B cell (primary cell): Measurements from ENCODE around the gene NCEH1. TPM values are rescaled to one million over a fixed set of nuclear protein-coding genes. Genes with fewer than 3 reads are reported as not detected.

Source experiments
- ATAC-seq: fragments of 200-7000 bp; cut with Tn5 transposase; one replicate; pipeline ENCODE4 v1.10.0; 2021; ENCODE audit warnings: low read depth, mild to moderate bottlenecking, moderate number of reproducible peaks, moderate library complexity
- CTCF ChIA-PET: fragments of 350-600 bp; sonication (Branson Sonifier 250); formaldehyde crosslinking; loops from one replicate; lab custom pipeline; 2021; ENCODE audit warnings: antibody characterized with exemption, inconsistent platforms; lab: Charles Lee
- POLR2A ChIA-PET: fragments of 350-600 bp; sonication (Branson Sonifier 250); formaldehyde crosslinking; loops from one replicate; lab custom pipeline; 2021; ENCODE audit warnings: antibody characterized with exemption; lab: Charles Lee
- DNase-seq: peaks from one replicate; pipeline ENCODE4 v3.0.0; 2013
- H2AFZ ChIP-seq: 2 replicates; pipeline ENCODE4 v1.6.1; 2012; ENCODE audit warnings: mild to moderate bottlenecking, low read depth, low read length; ENCODE audit not compliant: insufficient read depth, poor library complexity, severe bottlenecking
- H3K27ac ChIP-seq, 2 donors: 1 replicate in 1 of 2; 2 replicates in 1 of 2; pipeline ENCODE4 v1.5.1; 2012 to 2013; ENCODE audit warnings: low read length in 2 of 2, mild to moderate bottlenecking in 2 of 2, moderate library complexity in 1 of 2
- H3K27me3 ChIP-seq, 4 experiments: fragments of 200-600 bp in 1 of 4; sonication (generic) in 1 of 4; replicated peaks in 1 of 4; 1 replicate in 2 of 4; 2 replicates in 2 of 4; pipeline versions ENCODE4 v1.6.1 to v1.7.0; 2013 to 2016; ENCODE audit warnings: low read length in 3 of 4, mild to moderate bottlenecking in 2 of 4, mixed read lengths in 1 of 4, moderate library complexity in 1 of 4; ENCODE audit not compliant: insufficient read depth in 4 of 4, control insufficient read depth in 3 of 4; ENCODE audit errors: control extremely low read depth in 1 of 4
- H3K36me3 ChIP-seq, 2 experiments: replicated peaks in 1 of 2; 1 replicate in 1 of 2; 2 replicates in 1 of 2; pipeline versions ENCODE4 v1.6.1 to v1.7.1; 2013; ENCODE audit warnings: low read length in 1 of 2; ENCODE audit not compliant: insufficient read depth in 2 of 2, control insufficient read depth in 1 of 2; ENCODE audit errors: control extremely low read depth in 1 of 2, extremely low read depth in 1 of 2
- H3K4me1 ChIP-seq, 2 donors: fragments of 200-600 bp in 1 of 2; sonication (generic) in 1 of 2; 1 replicate in 1 of 2; 2 replicates in 1 of 2; pipeline versions ENCODE4 v1.5.1 to v1.6.1; 2013 to 2017; ENCODE audit warnings: low read length in 2 of 2; ENCODE audit not compliant: control insufficient read depth in 2 of 2, insufficient read depth in 2 of 2
- H3K4me2 ChIP-seq: replicated peaks from 2 replicates; pipeline ENCODE3; 2012; ENCODE audit warnings: mild to moderate bottlenecking, low read depth, low read length; ENCODE audit not compliant: poor library complexity, severe bottlenecking
- H3K4me3 ChIP-seq, 5 experiments: fragments of 200-600 bp in 1 of 5; sonication (generic) in 1 of 5; 1 replicate in 3 of 5; 2 replicates in 2 of 5; pipeline versions ENCODE4 v1.5.1 to v1.7.0; 2011 to 2016; ENCODE audit warnings: low read length in 4 of 5, mild to moderate bottlenecking in 4 of 5, low read depth in 2 of 5, control low read depth in 1 of 5, moderate library complexity in 1 of 5; ENCODE audit not compliant: insufficient read depth in 1 of 5; ENCODE audit errors: control extremely low read depth in 1 of 5, extremely low read depth in 1 of 5
- H3K79me2 ChIP-seq: fragments of 200-600 bp; sonication (generic); one replicate; pipeline ENCODE4 v1.6.0; 2016; ENCODE audit warnings: low read length; ENCODE audit not compliant: control insufficient read depth, insufficient read depth
- H3K9ac ChIP-seq: fragments of 200-600 bp; sonication (generic); 2 replicates; pipeline ENCODE4 v1.6.1; 2017; ENCODE audit warnings: mild to moderate bottlenecking, low read length, moderate library complexity
- H3K9me3 ChIP-seq, 3 donors: one replicate each; pipeline versions ENCODE4 v1.6.1 to v1.7.1; 2013; ENCODE audit warnings: low read length in 2 of 3; ENCODE audit not compliant: control insufficient read depth in 2 of 3, insufficient read depth in 1 of 3; ENCODE audit errors: control extremely low read depth in 1 of 3
- H4K20me1 ChIP-seq: 2 replicates; pipeline ENCODE4 v1.6.0; 2012; ENCODE audit warnings: mild to moderate bottlenecking, low read length; ENCODE audit not compliant: insufficient read depth, control insufficient read depth, poor library complexity, severe bottlenecking
- H3K27ac Mint-ChIP-seq: one replicate; pipeline ENCODE4 v1.8.0; 2021; ENCODE audit warnings: mixed read lengths
- H3K27me3 Mint-ChIP-seq: one replicate; pipeline ENCODE4 v1.8.0; 2021; ENCODE audit warnings: mixed read lengths
- H3K4me1 Mint-ChIP-seq: one replicate; pipeline ENCODE4 v1.8.0; 2021; ENCODE audit warnings: mixed read lengths
- H3K4me3 Mint-ChIP-seq: one replicate; pipeline ENCODE4 v1.8.0; 2021; ENCODE audit warnings: mixed read lengths
- H3K9me3 Mint-ChIP-seq: one replicate; pipeline ENCODE4 v1.8.0; 2022; ENCODE audit warnings: mixed read lengths; ENCODE audit not compliant: insufficient read depth
- EZH2 ChIP-seq: IDR thresholded peaks from 2 replicates; pipeline ENCODE4 v1.6.1; 2012; ENCODE audit warnings: borderline replicate concordance, low read depth, mild to moderate bottlenecking, moderate library complexity, low read length; ENCODE audit not compliant: insufficient read depth, poor library complexity, severe bottlenecking
- WGBS: methylation state at CpG from one replicate; pipeline ENCODE4 v1.1.5; 2013; ENCODE audit warnings: missing lambda C conversion rate; ENCODE audit not compliant: insufficient coverage; 5-methylcytosine and 5-hydroxymethylcytosine counted together
- intact Hi-C: fragments of 100-400 bp; cut with micrococcal nuclease; formaldehyde crosslinking; loops from one replicate; pipeline ENCODE4 v1.10.0; 2022
- polyA plus RNA-seq: library from polyadenylated mRNA; depleted of rRNA; stranded (reverse); fragments of >200 nt; gene quantifications from 2 replicates; pipeline ENCODE4 v1.2.3, GENCODE V29; 2012
- total RNA-seq, 2 donors: library from RNA; stranded (reverse); fragments of 120-200 nt in 1 of 2; gene quantifications; 1 replicate in 1 of 2; 2 replicates in 1 of 2; pipeline versions ENCODE4 v1.2.3 to v1.2.4, GENCODE V29; 2013 to 2022
- TF ChIP-seq, protein P1 (sequence below): fragments of 200-600 bp; IDR thresholded peaks from one replicate; pipeline ENCODE4 v1.8.0; 2022; ENCODE audit warnings: antibody characterized with exemption, mild to moderate bottlenecking

The NCEH1 gene
- total and polyA plus RNA-seq, 2 donors (not counting 1 experiment from before 2014, with no cell fraction given), result 3.4 to 8.6 TPM

DNA sequence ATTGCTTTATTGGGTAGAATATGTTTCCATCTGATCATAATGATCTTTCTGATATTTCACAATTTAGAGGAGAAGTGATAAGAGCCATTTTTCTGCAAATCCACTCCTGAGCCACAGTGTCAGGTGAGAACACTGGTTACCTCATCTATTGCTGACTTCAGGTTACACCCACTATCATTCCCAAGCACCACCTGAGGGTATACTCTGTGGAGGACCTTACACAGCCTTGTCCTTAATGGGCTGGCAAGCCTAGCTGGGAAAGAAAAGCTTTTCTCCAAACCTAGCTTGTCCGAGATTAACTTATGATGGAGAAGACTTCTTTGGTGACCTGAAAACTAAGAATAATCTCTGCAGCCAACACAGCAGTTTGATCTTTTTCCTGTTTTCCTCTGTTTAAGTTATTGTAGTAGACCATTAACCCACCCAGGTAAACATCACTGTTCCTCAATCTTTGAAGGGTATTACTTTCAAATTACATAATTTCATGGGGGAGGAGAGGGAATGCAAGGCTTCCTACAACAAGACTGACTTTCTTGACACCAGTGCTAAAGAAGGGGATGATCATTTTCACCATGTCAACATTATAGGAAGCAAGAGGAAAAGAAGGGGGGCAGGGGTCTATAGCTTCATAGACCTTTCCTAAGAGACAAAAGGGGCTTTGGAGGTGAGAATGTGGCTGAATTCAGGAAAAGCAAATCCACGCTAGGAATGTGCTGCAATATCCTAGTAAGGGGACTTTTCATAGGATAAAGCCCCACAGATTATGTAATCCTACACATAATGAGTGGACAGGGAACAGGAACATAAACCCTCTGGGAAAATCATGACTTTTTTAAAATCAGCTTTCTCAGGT is 1.7 kb downstream of the NCEH1 start:
- H3K27me3 Mint-ChIP-seq, result no peaks in the 10 kb centered on the region
- peak overlapping the region; percentile 98 for H3K4me3 Mint-ChIP-seq
- TF ChIP-seq, protein P1, sequence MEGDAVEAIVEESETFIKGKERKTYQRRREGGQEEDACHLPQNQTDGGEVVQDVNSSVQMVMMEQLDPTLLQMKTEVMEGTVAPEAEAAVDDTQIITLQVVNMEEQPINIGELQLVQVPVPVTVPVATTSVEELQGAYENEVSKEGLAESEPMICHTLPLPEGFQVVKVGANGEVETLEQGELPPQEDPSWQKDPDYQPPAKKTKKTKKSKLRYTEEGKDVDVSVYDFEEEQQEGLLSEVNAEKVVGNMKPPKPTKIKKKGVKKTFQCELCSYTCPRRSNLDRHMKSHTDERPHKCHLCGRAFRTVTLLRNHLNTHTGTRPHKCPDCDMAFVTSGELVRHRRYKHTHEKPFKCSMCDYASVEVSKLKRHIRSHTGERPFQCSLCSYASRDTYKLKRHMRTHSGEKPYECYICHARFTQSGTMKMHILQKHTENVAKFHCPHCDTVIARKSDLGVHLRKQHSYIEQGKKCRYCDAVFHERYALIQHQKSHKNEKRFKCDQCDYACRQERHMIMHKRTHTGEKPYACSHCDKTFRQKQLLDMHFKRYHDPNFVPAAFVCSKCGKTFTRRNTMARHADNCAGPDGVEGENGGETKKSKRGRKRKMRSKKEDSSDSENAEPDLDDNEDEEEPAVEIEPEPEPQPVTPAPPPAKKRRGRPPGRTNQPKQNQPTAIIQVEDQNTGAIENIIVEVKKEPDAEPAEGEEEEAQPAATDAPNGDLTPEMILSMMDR, result no peak
- TF ChIP-seq EZH2, result no peak
- ChIA-PET POLR2A (no interaction called here), CTCF (interaction anchor here (1.0 to 1.4 kb wide), 3 partner anchors 36 to 202 kb away, joined by 3 to 5 read pairs (median 4); partner anchors contain the start of gene ECT2)
- Histone ChIP-seq H3K4me2 (peak overlapping the region; percentile 82), H3K27ac (no peak overlapping the region), H3K9me3 (no peaks in the 10 kb centered on the region), H3K4me3 (no peak overlapping the region), H4K20me1 (peaks cover 1% of the 10 kb centered on the region), H2AFZ (no peak overlapping the region), H3K36me3 (no peaks in the 10 kb centered on the region), H3K9ac (peak overlapping the region; percentile 80), H3K4me1 (peaks cover 15 to 23% of the 10 kb centered on the region in 2 donors), H3K79me2 (peaks cover 1% of the 10 kb centered on the region), H3K27me3 (no peaks in the 10 kb centered on the region)
- intact Hi-C loops, result no loop called here
- ATAC-seq (no peak), DNase-seq (no peak)
- H3K27ac Mint-ChIP-seq, result peak overlapping the region; percentile 17
- WGBS, result 80% methylated on average over 1 of the region's 2 CpGs
- H3K4me1 Mint-ChIP-seq, result peaks cover 37% of the 10 kb centered on the region
- no peaks in the 10 kb centered on the region for H3K9me3 Mint-ChIP-seq

DNA sequence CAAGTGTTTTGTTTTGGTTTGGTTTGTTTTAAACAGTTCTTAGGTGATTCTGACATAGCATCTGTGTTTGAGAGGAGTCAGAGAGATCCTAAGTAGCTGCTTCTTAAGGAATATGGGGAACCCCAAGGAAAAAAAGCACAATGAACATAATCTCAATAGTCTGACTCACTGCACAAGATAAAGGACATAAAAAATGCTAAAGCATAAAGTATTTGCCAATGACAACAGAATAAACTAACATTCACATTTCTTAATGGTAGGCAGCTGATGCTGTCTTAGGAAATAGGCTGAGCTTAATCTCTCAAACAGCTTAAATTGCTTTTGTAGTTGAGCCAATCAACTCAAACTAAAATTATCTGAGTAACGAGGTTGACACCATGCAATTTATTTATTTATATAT is 2.9 kb downstream of the NCEH1 start:
- Histone ChIP-seq H3K27ac (no peak overlapping the region), H3K4me3 (no peak overlapping the region), H3K4me2 (no peak overlapping the region), H4K20me1 (peaks cover 9% of the 10 kb centered on the region), H3K79me2 (peaks cover 6% of the 10 kb centered on the region), H3K9ac (no peak overlapping the region), H3K9me3 (no peaks in the 10 kb centered on the region), H3K4me1 (peaks cover 15 to 23% of the 10 kb centered on the region in 2 donors), H3K36me3 (no peaks in the 10 kb centered on the region), H2AFZ (no peak overlapping the region), H3K27me3 (no peaks in the 10 kb centered on the region)
- Mint-ChIP-seq H3K4me1 (peaks cover 42% of the 10 kb centered on the region), H3K9me3 (no peaks in the 10 kb centered on the region), H3K27ac (no peak overlapping the region), H3K4me3 (no peak overlapping the region), H3K27me3 (no peaks in the 10 kb centered on the region)
- ATAC-seq (no peak), DNase-seq (no peak)
- ChIA-PET POLR2A (no interaction called here), CTCF (no interaction called here)
- TF ChIP-seq, protein P1, result no peak
- TF ChIP-seq EZH2, result no peak
- WGBS, result no CpG with 5 or more reads among the region's 1 CpG
- intact Hi-C loops, result no loop called here
